ENCODE measurements around the gene TSHR.

DNA sequence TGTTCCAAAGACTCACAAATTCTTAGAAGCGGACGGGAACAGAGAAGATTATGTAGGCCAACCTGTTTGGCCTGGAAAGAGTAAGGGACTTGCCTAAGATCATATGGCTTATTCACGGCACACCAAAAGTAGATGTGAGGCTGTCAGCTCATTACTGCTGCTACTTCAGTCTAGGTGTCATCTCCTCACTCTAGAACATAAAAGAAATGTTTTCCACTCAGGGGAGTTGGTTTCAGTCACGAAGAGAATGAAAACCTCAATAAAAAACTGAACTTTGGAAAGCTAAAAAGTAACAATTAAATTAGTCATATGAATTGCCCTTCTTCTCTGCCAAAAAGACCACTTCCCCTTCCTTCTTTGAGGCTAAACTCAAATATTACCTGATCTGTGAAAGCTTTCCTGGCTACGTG lies 13.2 kb upstream of the TSHR start:
- TF ChIP-seq POLR2AphosphoS5 (IDR thresholded peaks at IDR 0.05; ENCODE audit: low read depth), result no peak
- no peak for TF ChIP-seq CTCF (conservative IDR thresholded peaks at IDR 0.05; ENCODE audit: low read depth in 2 of 2)
- TF ChIP-seq ZNF331 (CRISPR knock-in tag; IDR thresholded peaks at IDR 0.05; ENCODE audit: low read depth), result no peak
- no peak for TF ChIP-seq EZH2 (IDR thresholded peaks at IDR 0.05; ENCODE audit: low read depth, unreplicated experiment)
- no peak for TF ChIP-seq REST (IDR thresholded peaks at IDR 0.05; ENCODE audit: unreplicated experiment)
- no peak for TF ChIP-seq EZH2phosphoT487 (IDR thresholded peaks at IDR 0.05; ENCODE audit: unreplicated experiment)
- TF ChIP-seq CREB1 (CRISPR knock-in tag; IDR thresholded peaks at IDR 0.05; ENCODE audit: low read depth), result no peak
- TF ChIP-seq JUNB (IDR thresholded peaks at IDR 0.05; ENCODE audit: unreplicated experiment), result no peak
- TF ChIP-seq, protein P1, sequence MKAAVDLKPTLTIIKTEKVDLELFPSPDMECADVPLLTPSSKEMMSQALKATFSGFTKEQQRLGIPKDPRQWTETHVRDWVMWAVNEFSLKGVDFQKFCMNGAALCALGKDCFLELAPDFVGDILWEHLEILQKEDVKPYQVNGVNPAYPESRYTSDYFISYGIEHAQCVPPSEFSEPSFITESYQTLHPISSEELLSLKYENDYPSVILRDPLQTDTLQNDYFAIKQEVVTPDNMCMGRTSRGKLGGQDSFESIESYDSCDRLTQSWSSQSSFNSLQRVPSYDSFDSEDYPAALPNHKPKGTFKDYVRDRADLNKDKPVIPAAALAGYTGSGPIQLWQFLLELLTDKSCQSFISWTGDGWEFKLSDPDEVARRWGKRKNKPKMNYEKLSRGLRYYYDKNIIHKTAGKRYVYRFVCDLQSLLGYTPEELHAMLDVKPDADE (IDR thresholded peaks at IDR 0.05), result no peak
- no peak for TF ChIP-seq NANOG (IDR thresholded peaks at IDR 0.05; ENCODE audit: borderline replicate concordance)
- no peak for TF ChIP-seq STAT1 (IDR thresholded peaks at IDR 0.05; ENCODE audit: unreplicated experiment)
- no peak for TF ChIP-seq ZNF462 (CRISPR knock-in tag; IDR thresholded peaks at IDR 0.05)
